Omental fat pad (tissue), 4 donors: Measurements from ENCODE around the gene NUP42. TPM values are rescaled to one million over a fixed set of nuclear protein-coding genes. Genes with fewer than 3 reads are reported as not detected.

Experiments used
- ATAC-seq: fragments of 150-250 bp; one replicate; pipeline ENCODE4 v1.9.1; 2016; ENCODE audit warnings: mild to moderate bottlenecking, moderate library complexity; ENCODE audit not compliant: low FRiP score
- DNase-seq: peaks from one replicate; pipeline ENCODE4 v3.0.0-alpha.2; 2019; ENCODE audit warnings: low spot score
- CTCF ChIP-seq, 3 donors: fragments of 450-650 bp; IDR thresholded peaks; one replicate each; pipeline ENCODE4 v1.5.1; 2016 to 2017; ENCODE audit warnings: antibody characterized with exemption in 3 of 3, mild to moderate bottlenecking in 3 of 3, moderate library complexity in 2 of 3
- total RNA-seq, 4 donors: library from RNA; depleted of rRNA; stranded (reverse); fragments of >200 nt; gene quantifications; one replicate each; pipeline ENCODE4 v1.1.0, GENCODE V29; 2016

Gene NUP42
- total RNA-seq, 4 donors from 2014 or later: 16.3 to 37.3 (median 27.0) TPM

DNA sequence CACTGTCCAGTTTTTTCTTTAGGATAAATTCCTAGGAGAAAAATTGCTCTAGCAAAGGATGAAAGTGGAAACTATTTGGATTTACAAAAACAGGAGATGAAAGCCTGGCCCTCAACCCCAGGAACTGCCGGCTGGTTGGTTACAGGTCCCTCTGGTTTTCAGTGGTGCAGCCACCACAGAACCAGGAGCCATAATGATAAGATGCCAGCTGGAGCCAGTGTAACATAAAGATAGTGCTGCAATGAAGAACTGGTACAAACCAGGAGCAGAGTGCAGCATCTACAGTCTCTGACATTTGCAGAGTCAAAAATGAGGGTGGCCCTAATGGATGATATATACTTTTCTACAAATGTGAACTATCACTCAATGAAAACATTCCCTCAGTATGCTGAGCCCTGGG lies 20.4 kb upstream of the NUP42 start:
- no peak for TF ChIP-seq CTCF (IDR thresholded peaks at IDR 0.05)
- DNase-seq (no peak), ATAC-seq (no peak)

- no peak for DNase-seq
- no peak for TF ChIP-seq CTCF (IDR thresholded peaks at IDR 0.05)
- ATAC-seq: no peak
Observed at GRCh38 chr7:23164846-23165245, 17.0 kb upstream of the NUP42 start.

- DNase-seq (no peak), ATAC-seq (no peak)
- no peak for TF ChIP-seq CTCF (IDR thresholded peaks at IDR 0.05)
Observed at GRCh38 chr7:23165316-23165715, 16.5 kb upstream of the NUP42 start.

DNA sequence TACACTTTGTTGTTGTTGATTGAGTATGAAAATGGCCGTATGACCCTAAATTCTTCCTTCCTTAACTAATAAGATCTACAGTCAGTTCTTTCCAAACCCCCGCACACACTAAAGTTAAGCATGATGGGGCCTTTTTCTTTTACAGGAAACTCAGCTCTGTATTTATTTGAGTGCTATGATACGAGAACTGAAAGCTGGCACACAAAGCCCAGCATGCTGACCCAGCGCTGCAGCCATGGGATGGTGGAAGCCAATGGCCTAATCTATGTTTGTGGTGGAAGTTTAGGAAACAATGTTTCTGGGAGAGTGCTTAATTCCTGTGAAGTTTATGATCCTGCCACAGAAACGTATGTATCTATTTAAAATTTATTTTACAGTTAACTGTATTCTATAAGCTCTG lies 14.2 kb upstream of the NUP42 start:
- no peak for DNase-seq
- no peak for ATAC-seq
- TF ChIP-seq CTCF (IDR thresholded peaks at IDR 0.05): no peak

GRCh38 chr7:23168111-23168885 lies 13.6 kb upstream of the NUP42 start:
- DNase-seq (no peak), ATAC-seq (no peak)
- no peak for TF ChIP-seq CTCF (IDR thresholded peaks at IDR 0.05)

- ATAC-seq: no peak
- no peak for DNase-seq
- no peak for TF ChIP-seq CTCF (IDR thresholded peaks at IDR 0.05)
Observed at GRCh38 chr7:23175938-23176337, 5.9 kb upstream of the NUP42 start.
